Fibroblast of mammary gland (primary cell): ENCODE data around the gene PLA2G4F.
A peak's percentile ranks its signal among the peaks of the same experiment; 100 is the strongest.

ENCODE experiments used
- DNase-seq: peaks from one replicate; pipeline ENCODE4 v3.0.0-alpha.2; 2010; ENCODE audit warnings: low read depth
- H3K4me3 ChIP-seq: 2 replicates; pipeline ENCODE4 v1.5.1; 2011; ENCODE audit warnings: low read depth, mild to moderate bottlenecking, low read length, moderate library complexity; ENCODE audit not compliant: control insufficient read depth
- CTCF ChIP-seq: conservative IDR thresholded peaks from 2 replicates; pipeline ENCODE4 v1.5.1; 2011; ENCODE audit warnings: low read depth, low read length, inconsistent platforms; ENCODE audit not compliant: control insufficient read depth, insufficient read depth

PLA2G4F gene

GRCh38 chr15:42108189-42108588 lies 48.2 kb downstream of the PLA2G4F start:
- no peak for DNase-seq
- H3K4me3 ChIP-seq = no peak overlapping the region
- no peak for TF ChIP-seq CTCF

GRCh38 chr15:42107473-42107872 lies 49.0 kb downstream of the PLA2G4F start:
- DNase-seq = no peak
- no peak overlapping the region for H3K4me3 ChIP-seq
- no peak for TF ChIP-seq CTCF

- no peak for TF ChIP-seq CTCF
- no peak for DNase-seq
- H3K4me3 ChIP-seq = no peak overlapping the region
These were observed 50.1 kb downstream of the PLA2G4F start for GRCh38 chr15:42106288-42106687.

DNA sequence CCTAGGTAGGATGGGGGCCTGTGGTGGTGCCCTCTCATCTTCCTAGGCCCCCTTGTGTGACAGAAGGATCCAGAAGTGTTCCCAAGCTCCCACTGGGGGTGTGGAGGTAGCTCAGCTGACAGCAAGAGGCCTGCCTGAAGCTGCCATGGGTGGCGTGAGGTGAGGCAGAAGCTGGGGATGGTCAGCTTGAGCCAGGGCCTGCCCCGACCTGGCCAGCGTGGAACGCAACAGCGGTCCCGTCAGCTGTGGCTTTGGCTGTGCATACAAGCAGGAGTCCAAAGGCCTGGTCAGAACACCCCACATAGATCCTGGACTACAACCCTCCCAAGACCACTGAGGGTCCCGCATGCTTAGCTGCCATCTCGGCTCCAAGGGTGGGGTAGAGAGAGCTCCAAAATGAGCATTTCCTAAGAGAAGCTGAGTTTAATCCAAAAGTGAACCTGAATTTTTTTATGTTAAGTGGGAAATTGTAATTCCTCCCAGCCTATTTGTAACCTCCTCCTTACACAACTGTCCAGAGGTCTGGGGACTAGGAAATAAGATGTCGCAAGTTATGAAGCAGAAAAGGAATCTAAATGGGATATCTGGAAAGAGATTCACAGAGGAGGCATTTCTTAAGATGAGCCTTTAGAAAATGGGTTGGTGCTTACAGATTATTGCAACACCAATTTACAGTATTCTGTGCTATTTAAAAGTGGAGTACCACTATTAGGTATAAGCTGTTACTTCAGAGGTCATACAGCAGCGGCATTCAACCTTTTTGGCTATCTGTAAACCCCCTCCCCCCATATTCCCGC lies 52.1 kb downstream of the PLA2G4F start:
- DNase-seq = peak; percentile 54
- TF ChIP-seq CTCF = no peak

DNA sequence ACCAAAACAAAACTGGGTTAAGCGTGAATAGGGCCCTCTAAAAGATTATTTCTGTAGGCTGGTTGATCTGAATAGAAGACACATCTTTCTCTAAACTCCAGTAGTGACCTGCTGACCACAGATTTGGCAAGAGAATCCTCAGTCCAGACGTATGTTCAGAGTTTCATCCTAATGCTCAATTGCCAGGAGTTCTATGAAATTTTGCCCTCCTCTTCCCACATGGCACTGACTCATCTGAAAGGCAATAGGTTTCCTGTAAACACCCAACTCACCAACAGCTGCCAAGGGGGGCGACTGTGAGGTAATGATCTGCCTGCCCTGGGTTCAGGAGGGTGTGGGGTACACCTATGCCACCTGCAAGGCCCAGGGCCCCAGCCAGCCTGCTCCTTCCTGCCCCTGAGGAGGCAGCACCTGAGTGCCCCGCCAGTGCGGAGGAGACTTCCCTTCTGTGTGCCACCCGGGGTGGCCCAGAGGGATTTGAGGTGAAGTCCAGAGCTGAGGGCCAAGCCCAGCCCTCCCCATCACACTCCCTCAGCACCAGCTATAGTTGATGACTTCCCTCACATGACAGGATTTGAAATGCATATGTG lies 53.7 kb downstream of the PLA2G4F start:
- H3K4me3 ChIP-seq = no peak overlapping the region
- no peak for TF ChIP-seq CTCF
- DNase-seq = peak; percentile 59

More for the DNA sequence above, 52.1 kb downstream of the PLA2G4F start:
- H3K4me3 ChIP-seq = no peak overlapping the region

- DNase-seq = peak; percentile 14
- no peak overlapping the region for H3K4me3 ChIP-seq
- TF ChIP-seq CTCF = no peak
These were observed 54.6 kb downstream of the PLA2G4F start for GRCh38 chr15:42101861-42102260.
